Hematopoietic multipotent progenitor cell treated with erythropoietin and hydrocortisone succinate and interleukin-3 and kit ligand, for 4 days (in vitro differentiated cells): ENCODE measurements around the gene NCOA1.
A peak's percentile ranks its signal among the peaks of the same experiment; 100 is the strongest.
"Not testable (repeated sequence)": the region's sequence is repeated elsewhere in the genome, so short reads cannot be mapped to it uniquely, and the experiment has no call there.

ENCODE experiments used
- DNase-seq: peaks from one replicate; pipeline ENCODE4 v3.0.0-alpha.2; 2015

The NCOA1 gene

GRCh38 chr2:24756789-24757188 lies 265.7 kb downstream of the NCOA1 start:
- DNase-seq: no peak

GRCh38 chr2:24761866-24762265 lies 270.8 kb downstream of the NCOA1 start:
- DNase-seq: no peak

GRCh38 chr2:24762518-24762917 lies 271.5 kb downstream of the NCOA1 start:
- no peak for DNase-seq

- no peak for DNase-seq
These were observed 272.8 kb downstream of the NCOA1 start for GRCh38 chr2:24763843-24764242.

- DNase-seq: peak; percentile 42
These were observed 275.6 kb downstream of the NCOA1 start for GRCh38 chr2:24766609-24767008.

- DNase-seq: no peak
These were observed 277.0 kb downstream of the NCOA1 start for GRCh38 chr2:24768013-24768412.

- no peak for DNase-seq
These were observed 277.5 kb downstream of the NCOA1 start for GRCh38 chr2:24768601-24769000.

- DNase-seq: no peak
These were observed 280.0 kb downstream of the NCOA1 start for GRCh38 chr2:24771061-24771460.

GRCh38 chr2:24771764-24772586 lies 280.9 kb downstream of the NCOA1 start:
- DNase-seq: no peak

GRCh38 chr2:24774373-24774772 lies 283.3 kb downstream of the NCOA1 start:
- DNase-seq: no peak

GRCh38 chr2:24779116-24779515 lies 288.1 kb downstream of the NCOA1 start:
- no peak for DNase-seq

GRCh38 chr2:24783641-24784040 lies 292.6 kb downstream of the NCOA1 start:
- DNase-seq: no peak

- DNase-seq: peak; percentile 77
These were observed 294.7 kb downstream of the NCOA1 start for GRCh38 chr2:24785671-24786321.

GRCh38 chr2:24787532-24787931 lies 296.5 kb downstream of the NCOA1 start:
- DNase-seq: no peak

GRCh38 chr2:24788816-24789215 lies 297.8 kb downstream of the NCOA1 start:
- no peak for DNase-seq

- no peak for DNase-seq
These were observed 300.4 kb downstream of the NCOA1 start for GRCh38 chr2:24791452-24791851.

GRCh38 chr2:24792542-24792873 lies 301.5 kb downstream of the NCOA1 start:
- no peak for DNase-seq

GRCh38 chr2:24792874-24793760 lies 302.1 kb downstream of the NCOA1 start, which contains the start of the genes CENPO and PTRHD1:
Gene CENPO (plus strand): TSS chr2:24793425. CDS start chr2:24793920, 495 bp downstream.
Gene PTRHD1 (minus strand): TSS chr2:24793391. CDS start chr2:24793377, 14 bp downstream.
- DNase-seq: peak; percentile 99

- DNase-seq: peak; percentile 48
These were observed 302.8 kb downstream of the NCOA1 start for GRCh38 chr2:24793761-24794435.

GRCh38 chr2:24797644-24798043 lies 306.6 kb downstream of the NCOA1 start:
- peak; percentile 34 for DNase-seq

GRCh38 chr2:24800487-24800886 lies 309.4 kb downstream of the NCOA1 start:
- not testable (repeated sequence) for DNase-seq

- DNase-seq: not testable (repeated sequence)
These were observed 315.0 kb downstream of the NCOA1 start for GRCh38 chr2:24805811-24806660.
